HepG2 (cell line): ENCODE measurements around the gene TJAP1. TPM values are rescaled to one million over a fixed set of nuclear protein-coding genes. Genes with fewer than 3 reads are reported as not detected.

Experiments
- ATAC-seq: fragments of 200-7000 bp; cut with Tn5 transposase; 3 replicates; pipeline ENCODE4 v1.9.1; 2020; ENCODE audit warnings: mild to moderate bottlenecking, moderate library complexity
- BruUV-seq: library from RNA; stranded (reverse); fragments of 400-500 nt; replicated peaks from 2 replicates; lab custom pipeline; 2021; lab: Mats Ljungman, UMichigan
- CTCF ChIA-PET: fragments of 300-600 bp; formaldehyde crosslinking; extraction: SDS; loops from one replicate; lab custom pipeline; 2021; ENCODE audit warnings: low total read pairs, inconsistent platforms, low intra/inter-chr PET ratio; lab: Yijun Ruan, JAX
- POLR2A ChIA-PET: fragments of 350-600 bp; sonication (Branson Sonifier 250); formaldehyde crosslinking; loops from one replicate; lab custom pipeline; 2020; ENCODE audit warnings: antibody characterized with exemption, inconsistent platforms; lab: Yijun Ruan, JAX
- DNase-seq: peaks from one replicate; pipeline ENCODE4 v3.0.0-alpha.2; 2015; ENCODE audit warnings: low spot score
- FAIRE-seq: peaks from 3 replicates; lab custom pipeline; 2011; peaks lifted over from hg19 to GRCh38; lab: Jason Lieb, UNC
- H2AFZ ChIP-seq: one replicate; pipeline ENCODE4 v1.6.1; 2011; ENCODE audit warnings: low read length, inconsistent platforms
- H3K27ac ChIP-seq: fragments of 300-600 bp; 3 replicates; pipeline ENCODE4 v1.8.0; 2011; ENCODE audit warnings: mixed run types, mild to moderate bottlenecking, mixed read lengths, low read length, inconsistent platforms; ENCODE audit not compliant: insufficient read depth; ENCODE audit errors: extremely low read length
- H3K27me3 ChIP-seq, 2 experiments: fragments of 200-600 bp in 1 of 2; 2 replicates in 1 of 2; 3 replicates in 1 of 2; pipeline versions ENCODE4 v1.6.0 to v1.8.0; 2011; ENCODE audit warnings: low read length in 2 of 2, mild to moderate bottlenecking in 2 of 2, moderate library complexity in 2 of 2, inconsistent platforms in 1 of 2; ENCODE audit not compliant: insufficient read depth in 2 of 2, control insufficient read depth in 1 of 2
- H3K36me3 ChIP-seq, 2 experiments: fragments of 200-600 bp in 1 of 2; replicated peaks in 1 of 2; 2 replicates in 1 of 2; 3 replicates in 1 of 2; pipeline versions ENCODE4 v1.5.1 to v1.8.0; 2011; ENCODE audit warnings: low read length in 2 of 2, inconsistent platforms in 1 of 2; ENCODE audit not compliant: insufficient read depth in 2 of 2, control insufficient read depth in 1 of 2
- H3K4me1 ChIP-seq: 2 replicates; pipeline ENCODE4 v1.5.1; 2012; ENCODE audit warnings: low read length, inconsistent platforms; ENCODE audit not compliant: insufficient read depth
- H3K4me2 ChIP-seq: 2 replicates; pipeline ENCODE4 v1.6.0; 2011; ENCODE audit warnings: low read depth, low read length, inconsistent platforms
- H3K4me3 ChIP-seq, 3 experiments: fragments of 200-600 bp in 1 of 3; sonication (generic), shearing (Covaris generic) in 1 of 3; replicated peaks in 1 of 3; 2 replicates each; pipeline ENCODE4 v1.5.1; 2011 to 2016; ENCODE audit warnings: low read length in 3 of 3, inconsistent platforms in 2 of 3, low read depth in 2 of 3, mild to moderate bottlenecking in 2 of 3, control low read depth in 1 of 3, mixed read lengths in 1 of 3; ENCODE audit not compliant: insufficient read depth in 1 of 3
- H3K79me2 ChIP-seq: one replicate; pipeline ENCODE4 v1.6.1; 2011; ENCODE audit warnings: low read length, inconsistent platforms; ENCODE audit not compliant: insufficient read depth
- H3K9ac ChIP-seq: 2 replicates; pipeline ENCODE4 v1.6.0; 2011; ENCODE audit warnings: mild to moderate bottlenecking, low read depth, low read length, inconsistent platforms; ENCODE audit not compliant: insufficient read depth
- H3K9me3 ChIP-seq: 2 replicates; pipeline ENCODE4 v1.5.1; 2012; ENCODE audit warnings: mild to moderate bottlenecking, low read length
- H4K20me1 ChIP-seq: 2 replicates; pipeline ENCODE4 v1.6.0; 2011; ENCODE audit warnings: inconsistent platforms, mild to moderate bottlenecking, low read length, moderate library complexity; ENCODE audit not compliant: insufficient read depth
- AGO2 ChIP-seq: fragments of 200-400 bp; formaldehyde crosslinking; optimal IDR thresholded peaks from 2 replicates; pipeline ENCODE3; 2017; ENCODE audit warnings: mild to moderate bottlenecking, low read depth, low read length, moderate library complexity
- ARNTL ChIP-seq: sonication (generic); formaldehyde crosslinking; IDR thresholded peaks from 2 replicates; pipeline ENCODE4 v1.4.0; 2020; ENCODE audit warnings: mild to moderate bottlenecking, missing genetic modification reagents
- GABPB1 ChIP-seq: IDR thresholded peaks from 2 replicates; pipeline ENCODE4 v1.6.1; 2016; ENCODE audit warnings: mild to moderate bottlenecking, missing genetic modification reagents, moderate library complexity, missing compliant biosample characterization
- HMG20A ChIP-seq: IDR thresholded peaks from 2 replicates; pipeline ENCODE4 v1.6.1; 2016; ENCODE audit warnings: borderline replicate concordance
- ISX ChIP-seq: sonication (generic); formaldehyde crosslinking; conservative IDR thresholded peaks from 2 replicates; pipeline ENCODE4 v1.5.0; 2020; ENCODE audit warnings: missing genetic modification reagents
- KMT2A ChIP-seq: sonication (generic); formaldehyde crosslinking; IDR thresholded peaks from 2 replicates; pipeline ENCODE4 v1.4.0; 2020; ENCODE audit warnings: missing genetic modification reagents
- PITX1 ChIP-seq: sonication (generic); formaldehyde crosslinking; IDR thresholded peaks from 2 replicates; pipeline ENCODE4 v1.5.1; 2020; ENCODE audit warnings: mild to moderate bottlenecking, missing genetic modification reagents
- RFXAP ChIP-seq: sonication (generic); formaldehyde crosslinking; IDR thresholded peaks from 2 replicates; pipeline ENCODE4 v1.4.0; 2020; ENCODE audit warnings: missing genetic modification reagents, borderline replicate concordance
- ZBTB38 ChIP-seq: sonication (generic); formaldehyde crosslinking; IDR thresholded peaks from 2 replicates; pipeline ENCODE4 v1.5.1; 2020; ENCODE audit warnings: mild to moderate bottlenecking, missing genetic modification reagents
- ZMAT3 ChIP-seq: sonication (generic); formaldehyde crosslinking; conservative IDR thresholded peaks from 2 replicates; pipeline ENCODE4 v1.7.0; 2021; ENCODE audit warnings: missing genetic modification reagents
- ZNF101 ChIP-seq: sonication (generic); formaldehyde crosslinking; IDR thresholded peaks from 2 replicates; pipeline ENCODE4 v1.4.0; 2020; ENCODE audit warnings: mild to moderate bottlenecking, low read depth, missing genetic modification reagents, borderline replicate concordance
- ZNF280B ChIP-seq: sonication (generic); formaldehyde crosslinking; IDR thresholded peaks from 2 replicates; pipeline ENCODE4 v1.5.0; 2020; ENCODE audit warnings: missing genetic modification reagents, mild to moderate bottlenecking, borderline replicate concordance
- ZNF296 ChIP-seq: sonication (generic); formaldehyde crosslinking; conservative IDR thresholded peaks from 2 replicates; pipeline ENCODE4 v1.5.0; 2020; ENCODE audit warnings: mild to moderate bottlenecking, missing genetic modification reagents
- WGBS: methylation state at CpG from one replicate; pipeline ENCODE4 v1.1.6; 2017; ENCODE audit warnings: low lambda C conversion rate; 5-methylcytosine and 5-hydroxymethylcytosine counted together
- in situ Hi-C: cut with HindIII; loops from 2 replicates; pipeline ENCODE4 v1.10.0; 2017; ENCODE audit warnings: low pct_unique_long_range_greater_than_20kb; ENCODE audit not compliant: extremely low pct_ligation_motif_present
- intact Hi-C: fragments of 100-400 bp; cut with micrococcal nuclease; formaldehyde crosslinking; loops from one replicate; pipeline ENCODE4 v1.10.0; 2022; ENCODE audit not compliant: unreplicated experiment
- polyA plus RNA-seq, 8 experiments: library from polyadenylated mRNA; depleted of rRNA in 3 of 8; stranded (reverse) in 7 of 8; unstranded in 1 of 8; fragments of >200 nt; fragmentation: Illumina TruSeq in 4 of 8; extraction: Trizol in 4 of 8; gene quantifications; 2 replicates each; pipeline versions ENCODE4 v1.2.1 to v1.2.3, GENCODE V29; 2011 to 2016; ENCODE audit warnings: low read depth in 4 of 8, missing spikeins in 1 of 8, mixed read lengths in 1 of 8; ENCODE audit not compliant: insufficient read depth in 1 of 8
- total RNA-seq, 5 experiments: library from RNA; depleted of rRNA; stranded (reverse); fragments of >200 nt; fragmentation: Illumina TruSeq; extraction: Trizol; gene quantifications; 2 replicates each; pipeline ENCODE4 v1.2.3, GENCODE V29; 2016; ENCODE audit warnings: low read depth in 1 of 5
- TF ChIP-seq, protein P1 (sequence below): sonication (generic); formaldehyde crosslinking; IDR thresholded peaks from 2 replicates; pipeline ENCODE4 v1.5.1; 2020; ENCODE audit warnings: mild to moderate bottlenecking, missing genetic modification reagents, moderate library complexity

The TJAP1 gene
- total and polyA plus RNA-seq, 2 of the 13 experiments (the other 11 are each of a cell fraction or from before 2014, with no cell fraction given): 15.7 to 41.6 TPM

DNA sequence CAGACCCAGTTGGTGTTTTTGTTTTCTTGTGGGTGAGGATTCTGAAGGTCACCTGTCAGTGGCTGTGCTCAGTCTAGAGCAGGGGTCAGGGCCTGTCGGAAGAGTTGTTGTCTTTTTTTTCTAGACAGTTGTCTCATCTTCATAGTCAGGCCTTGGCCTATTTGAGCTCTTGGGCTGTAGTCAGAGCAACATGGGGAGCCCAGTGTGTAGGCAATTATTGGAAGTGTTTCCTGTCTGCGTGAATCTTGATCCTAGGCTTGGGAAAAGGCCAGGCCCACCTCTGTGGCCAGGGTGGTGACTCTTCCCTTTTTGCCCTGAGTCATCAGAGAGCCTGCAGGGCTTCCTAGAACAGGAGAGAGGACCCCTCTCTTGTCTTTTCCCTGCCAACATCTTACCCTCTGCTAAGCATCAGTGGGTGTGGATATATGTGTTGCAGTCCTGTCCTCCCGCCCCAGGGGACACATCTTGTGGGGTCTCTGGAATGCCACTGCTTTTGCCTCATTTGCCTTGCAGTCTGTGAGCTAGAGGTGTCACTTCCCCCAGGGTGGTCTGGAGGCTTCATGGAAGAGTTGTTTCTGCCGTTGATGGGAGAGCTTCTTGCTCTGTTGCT, 11.4 kb downstream of the TJAP1 start (continued):
- TF ChIP-seq RFXAP (CRISPR knock-in tag): 0 out of 2 replicates have a peak, but pooled peaks have one; percentile 11
- peak; percentile 76 for TF ChIP-seq PITX1 (CRISPR knock-in tag)
- peak; percentile 45; the same call in 1 of the 2 replicates for TF ChIP-seq HMG20A (CRISPR knock-in tag)
- TF ChIP-seq ISX: 0 out of 2 replicates have a peak, but pooled peaks have one; percentile 0

DNA sequence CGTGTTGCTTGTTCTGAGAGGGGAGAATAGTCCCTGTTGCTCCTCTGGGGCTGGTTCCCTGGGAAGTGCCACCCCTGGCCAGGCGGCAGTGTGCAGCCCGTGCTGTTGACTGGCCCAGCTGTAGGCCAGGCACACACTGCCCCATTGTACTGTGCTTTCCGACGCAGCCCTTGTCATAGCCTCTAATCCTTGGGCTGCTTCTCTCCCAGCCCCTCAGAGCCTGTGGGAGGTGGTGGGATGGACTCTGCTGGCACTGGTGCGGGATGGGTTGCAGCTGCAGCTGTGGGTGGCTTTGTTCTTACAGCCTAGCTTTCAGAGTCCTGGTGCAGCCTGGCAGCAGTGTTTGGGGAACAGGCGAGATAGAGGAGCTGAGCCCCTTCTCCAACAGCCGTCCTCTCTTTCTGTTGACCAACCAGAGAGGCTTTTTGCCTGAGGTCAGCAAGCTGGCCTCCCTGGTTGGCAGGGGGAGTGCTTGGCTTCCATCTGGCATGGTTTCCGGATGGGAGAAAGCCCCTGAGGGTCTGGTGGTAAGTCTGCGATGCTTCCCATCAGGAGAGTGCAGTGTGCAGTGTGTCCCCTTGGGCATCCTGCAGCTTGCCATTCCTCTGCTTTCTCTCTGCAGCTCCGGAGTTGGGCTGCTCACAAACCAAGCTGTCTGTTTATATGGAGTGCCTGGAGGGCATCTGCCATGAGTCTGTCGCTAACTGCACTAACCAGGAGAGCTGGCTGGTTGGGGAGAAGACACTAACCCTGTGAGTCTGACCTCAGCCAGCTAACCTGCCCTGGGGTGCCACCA, 12.1 kb downstream of the TJAP1 start:
- Histone ChIP-seq H3K27ac (no peak overlapping the region), H3K4me3 (no peak overlapping the region; a peak in 2 of 6 replicates), H3K9me3 (no peaks in the 10 kb centered on the region), H3K36me3 (peaks cover 0 to 4% of the 10 kb centered on the region in 2 experiments; a peak in 2 of 5 replicates), H2AFZ (no peak overlapping the region), H3K79me2 (peaks cover 51% of the 10 kb centered on the region), H4K20me1 (no peaks in the 10 kb centered on the region), H3K9ac (no peak overlapping the region; the same call in none of the 2 replicates), H3K27me3 (no peaks in the 10 kb centered on the region), H3K4me2 (no peak overlapping the region), H3K4me1 (no peaks in the 10 kb centered on the region)
- FAIRE-seq (no peak), DNase-seq (peak; percentile 64), ATAC-seq (peak; percentile 59)
- BruUV-seq: no TSS peak
- 67% methylated on average over 10 of the region's 12 CpGs for WGBS
- ChIA-PET CTCF (no interaction called here), POLR2A (interaction anchor here (0.5 to 6.4 kb wide), 11 partner anchors 10 to 638 kb away, joined by 3 to 141 read pairs (median 4); partner anchors contain the start of genes DLK2, GTPBP2, LRRC73 and TJAP1)
- in situ Hi-C loops: loop anchor here (5.0 kb wide), 1 partner anchor 32 kb away; the partner anchor contains the start of gene DLK2
- intact Hi-C loops: loop anchor here (2.0 to 10.0 kb wide), 3 partner anchors 13 to 227 kb away; partner anchors contain the start of gene TJAP1
- TF ChIP-seq ZNF101 (CRISPR knock-in tag) (no peak), AGO2 (no peak), ZMAT3 (CRISPR knock-in tag) (0 out of 2 replicates have a peak, but pooled peaks have one; percentile 61), KMT2A (CRISPR knock-in tag) (0 out of 2 replicates have a peak, but pooled peaks have one; percentile 2), ARNTL (CRISPR knock-in tag) (no peak), GABPB1 (CRISPR knock-in tag) (peak; percentile 17; the same call in 1 of the 2 replicates), ZNF280B (CRISPR knock-in tag) (peak; percentile 77; the same call in 1 of the 2 replicates), ZBTB38 (CRISPR knock-in tag) (0 out of 2 replicates have a peak, but pooled peaks have one; percentile 53), ZNF296 (CRISPR knock-in tag) (0 out of 2 replicates have a peak, but pooled peaks have one; percentile 41)
- TF ChIP-seq, protein P1, sequence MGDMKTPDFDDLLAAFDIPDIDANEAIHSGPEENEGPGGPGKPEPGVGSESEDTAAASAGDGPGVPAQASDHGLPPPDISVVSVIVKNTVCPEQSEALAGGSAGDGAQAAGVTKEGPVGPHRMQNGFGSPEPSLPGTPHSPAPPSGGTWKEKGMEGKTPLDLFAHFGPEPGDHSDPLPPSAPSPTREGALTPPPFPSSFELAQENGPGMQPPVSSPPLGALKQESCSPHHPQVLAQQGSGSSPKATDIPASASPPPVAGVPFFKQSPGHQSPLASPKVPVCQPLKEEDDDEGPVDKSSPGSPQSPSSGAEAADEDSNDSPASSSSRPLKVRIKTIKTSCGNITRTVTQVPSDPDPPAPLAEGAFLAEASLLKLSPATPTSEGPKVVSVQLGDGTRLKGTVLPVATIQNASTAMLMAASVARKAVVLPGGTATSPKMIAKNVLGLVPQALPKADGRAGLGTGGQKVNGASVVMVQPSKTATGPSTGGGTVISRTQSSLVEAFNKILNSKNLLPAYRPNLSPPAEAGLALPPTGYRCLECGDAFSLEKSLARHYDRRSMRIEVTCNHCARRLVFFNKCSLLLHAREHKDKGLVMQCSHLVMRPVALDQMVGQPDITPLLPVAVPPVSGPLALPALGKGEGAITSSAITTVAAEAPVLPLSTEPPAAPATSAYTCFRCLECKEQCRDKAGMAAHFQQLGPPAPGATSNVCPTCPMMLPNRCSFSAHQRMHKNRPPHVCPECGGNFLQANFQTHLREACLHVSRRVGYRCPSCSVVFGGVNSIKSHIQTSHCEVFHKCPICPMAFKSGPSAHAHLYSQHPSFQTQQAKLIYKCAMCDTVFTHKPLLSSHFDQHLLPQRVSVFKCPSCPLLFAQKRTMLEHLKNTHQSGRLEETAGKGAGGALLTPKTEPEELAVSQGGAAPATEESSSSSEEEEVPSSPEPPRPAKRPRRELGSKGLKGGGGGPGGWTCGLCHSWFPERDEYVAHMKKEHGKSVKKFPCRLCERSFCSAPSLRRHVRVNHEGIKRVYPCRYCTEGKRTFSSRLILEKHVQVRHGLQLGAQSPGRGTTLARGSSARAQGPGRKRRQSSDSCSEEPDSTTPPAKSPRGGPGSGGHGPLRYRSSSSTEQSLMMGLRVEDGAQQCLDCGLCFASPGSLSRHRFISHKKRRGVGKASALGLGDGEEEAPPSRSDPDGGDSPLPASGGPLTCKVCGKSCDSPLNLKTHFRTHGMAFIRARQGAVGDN: peak; percentile 79; the same call in 1 of the 2 replicates
